AML-193 (cell line): Measurements from ENCODE around the gene EMC1.
"Not testable (repeated sequence)": the region's sequence is repeated elsewhere in the genome, so short reads cannot be mapped to it uniquely, and the experiment has no call there.

Experiments used
- DNase-seq, 2 experiments: peaks; one replicate each; lab custom pipeline; 2025; lab: John Stamatoyannopoulos, UW

Gene EMC1

GRCh38 chr1:19216585-19216984 lies 34.7 kb downstream of the EMC1 start:
- DNase-seq = not testable (repeated sequence)

- DNase-seq = no peak
These were observed 37.7 kb downstream of the EMC1 start for GRCh38 chr1:19213580-19213979.

- no peak for DNase-seq
These were observed 39.2 kb downstream of the EMC1 start for GRCh38 chr1:19212167-19212566.

- DNase-seq = peak; percentile 37 to 45
These were observed 40.4 kb downstream of the EMC1 start for GRCh38 chr1:19210772-19211549.

GRCh38 chr1:19209990-19210771 lies 41.1 kb downstream of the EMC1 start, which contains the start of gene UBR4:
UBR4 (minus strand) TSS chr1:19210266; CDS start chr1:19210248, 18 bp downstream.
- peak; percentile 85 to 88 for DNase-seq

- DNase-seq = peak; percentile 18 to 33
These were observed 41.8 kb downstream of the EMC1 start for GRCh38 chr1:19209439-19209989.

- no peak for DNase-seq
These were observed 42.5 kb downstream of the EMC1 start for GRCh38 chr1:19208710-19209438.

GRCh38 chr1:19206947-19207346 lies 44.4 kb downstream of the EMC1 start:
- no peak for DNase-seq

- DNase-seq = no peak
These were observed 45.5 kb downstream of the EMC1 start for GRCh38 chr1:19205845-19206244.

GRCh38 chr1:19205403-19205802 lies 45.9 kb downstream of the EMC1 start:
- DNase-seq = no peak

GRCh38 chr1:19204446-19205266 lies 46.7 kb downstream of the EMC1 start:
- peak in 1 of 2 experiments; percentile 34 for DNase-seq

GRCh38 chr1:19203440-19203839 lies 47.9 kb downstream of the EMC1 start:
- no peak for DNase-seq

GRCh38 chr1:19202396-19202795 lies 48.9 kb downstream of the EMC1 start:
- DNase-seq = no peak

- no peak for DNase-seq
These were observed 51.2 kb downstream of the EMC1 start for GRCh38 chr1:19199969-19200604.

- DNase-seq = no peak
These were observed 51.9 kb downstream of the EMC1 start for GRCh38 chr1:19199329-19199968.

GRCh38 chr1:19198820-19199219 lies 52.5 kb downstream of the EMC1 start:
- no peak for DNase-seq

GRCh38 chr1:19197845-19198244 lies 53.5 kb downstream of the EMC1 start:
- DNase-seq = no peak

GRCh38 chr1:19196331-19196730 lies 55.0 kb downstream of the EMC1 start:
- DNase-seq = no peak

GRCh38 chr1:19193004-19193403 lies 58.3 kb downstream of the EMC1 start:
- DNase-seq = no peak

GRCh38 chr1:19191811-19192210 lies 59.5 kb downstream of the EMC1 start:
- no peak for DNase-seq
